Smooth muscle cell (in vitro differentiated cells): Measurements from ENCODE around the gene CHID1. TPM values are rescaled to one million over a fixed set of nuclear protein-coding genes. Genes with fewer than 3 reads are reported as not detected.

Experiments used
- DNase-seq: peaks from one replicate; lab custom pipeline; 2025; ENCODE audit not compliant: unreplicated experiment; lab: John Stamatoyannopoulos, UW
- H2AFZ ChIP-seq: fragments of 200-600 bp; sonication (generic); 2 replicates; pipeline ENCODE4 v1.6.0; 2016; ENCODE audit warnings: antibody characterized with exemption, low read depth, mild to moderate bottlenecking
- H3F3A ChIP-seq: fragments of 200-600 bp; sonication (generic); 2 replicates; pipeline ENCODE4 v1.6.0; 2017; ENCODE audit warnings: antibody characterized with exemption, low read depth
- H3K27ac ChIP-seq: fragments of 200-600 bp; sonication (generic); 2 replicates; pipeline ENCODE4 v1.5.1; 2016; ENCODE audit warnings: low read depth, mild to moderate bottlenecking
- H3K27me3 ChIP-seq: fragments of 200-600 bp; sonication (generic); 2 replicates; pipeline ENCODE4 v1.6.1; 2016; ENCODE audit warnings: low read depth, mild to moderate bottlenecking
- H3K36me3 ChIP-seq: fragments of 200-600 bp; sonication (generic); 2 replicates; pipeline ENCODE4 v1.5.1; 2016; ENCODE audit warnings: low read depth
- H3K4me1 ChIP-seq: fragments of 200-600 bp; sonication (generic); 2 replicates; pipeline ENCODE4 v1.5.1; 2016; ENCODE audit warnings: low read depth
- H3K4me2 ChIP-seq: fragments of 200-600 bp; sonication (generic); 2 replicates; pipeline ENCODE4 v1.6.0; 2016; ENCODE audit warnings: mild to moderate bottlenecking
- H3K4me3 ChIP-seq: fragments of 200-600 bp; sonication (generic); 2 replicates; pipeline ENCODE4 v1.5.1; 2016; ENCODE audit warnings: mild to moderate bottlenecking
- H3K79me2 ChIP-seq: fragments of 200-600 bp; sonication (generic); 2 replicates; pipeline ENCODE4 v1.6.0; 2016; ENCODE audit warnings: low read depth, mild to moderate bottlenecking
- H3K9ac ChIP-seq: fragments of 200-600 bp; sonication (generic); 2 replicates; pipeline ENCODE4 v1.6.0; 2016; ENCODE audit warnings: low read depth
- H3K9me3 ChIP-seq: fragments of 200-600 bp; sonication (generic); replicated peaks from 2 replicates; pipeline ENCODE4 v1.5.1; 2016; ENCODE audit warnings: low read depth
- H4K20me1 ChIP-seq: fragments of 200-600 bp; sonication (generic); 2 replicates; pipeline ENCODE4 v1.6.0; 2016; ENCODE audit warnings: low read depth
- WGBS: methylation state at CpG from one replicate; pipeline ENCODE4 v1.1.7; 2016; ENCODE audit warnings: low lambda C conversion rate; 5-methylcytosine and 5-hydroxymethylcytosine counted together
- polyA plus RNA-seq: library from polyadenylated mRNA; unstranded; fragments of >200 nt; fragmentation: Nextera tagmentation; extraction: Ambion mirVana; gene quantifications from 2 replicates; pipeline ENCODE4 v1.2.1, GENCODE V29; 2016
- total RNA-seq: library from RNA; depleted of rRNA; stranded (reverse); fragments of >200 nt; gene quantifications from 2 replicates; pipeline ENCODE4 v1.2.3, GENCODE V29; 2014
- TF ChIP-seq, protein P1 (sequence below): fragments of 200-600 bp; sonication (generic); IDR thresholded peaks from 2 replicates; pipeline ENCODE4 v1.5.1; 2017; ENCODE audit warnings: borderline replicate concordance, mild to moderate bottlenecking, antibody characterized with exemption; ENCODE audit not compliant: insufficient read depth, poor library complexity, severe bottlenecking

The CHID1 gene
- total and polyA plus RNA-seq, 2 experiments from 2014 or later, result 54.3 to 181 TPM

DNA sequence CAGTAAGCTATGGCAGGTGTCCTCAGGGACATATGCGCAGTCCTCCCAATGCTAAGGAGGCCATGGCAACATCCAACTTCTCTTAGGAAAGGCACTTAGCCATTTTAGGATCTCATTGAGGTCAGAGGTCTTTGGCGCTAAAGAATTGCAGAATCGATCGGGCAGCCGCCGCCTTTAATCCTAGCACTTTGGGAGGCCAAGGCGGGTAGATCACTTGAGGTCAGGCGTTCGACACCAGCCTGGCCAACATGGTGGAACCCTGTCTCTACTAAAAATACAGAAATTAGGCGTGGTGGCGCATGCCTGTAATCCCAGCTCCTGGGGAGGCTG is 1.2 kb upstream of the CHID1 start:
- no peaks in the 10 kb centered on the region for H3K27me3 ChIP-seq
- peak overlapping the region; percentile 91 for H3K4me3 ChIP-seq
- H3K9me3 ChIP-seq, result no peaks in the 10 kb centered on the region
- no peaks in the 10 kb centered on the region for H3F3A ChIP-seq
- peaks cover 19% of the 10 kb centered on the region for H3K79me2 ChIP-seq
- DNase-seq, result no peak
- WGBS, result 95% methylated on average over 10 of the region's 11 CpGs
- H4K20me1 ChIP-seq, result no peaks in the 10 kb centered on the region
- no peaks in the 10 kb centered on the region for H3K36me3 ChIP-seq
- H3K9ac ChIP-seq, result no peak overlapping the region
- peaks cover 6% of the 10 kb centered on the region for H3K4me1 ChIP-seq
- no peak overlapping the region for H3K27ac ChIP-seq
- H3K4me2 ChIP-seq, result no peak overlapping the region
- TF ChIP-seq, protein P1, sequence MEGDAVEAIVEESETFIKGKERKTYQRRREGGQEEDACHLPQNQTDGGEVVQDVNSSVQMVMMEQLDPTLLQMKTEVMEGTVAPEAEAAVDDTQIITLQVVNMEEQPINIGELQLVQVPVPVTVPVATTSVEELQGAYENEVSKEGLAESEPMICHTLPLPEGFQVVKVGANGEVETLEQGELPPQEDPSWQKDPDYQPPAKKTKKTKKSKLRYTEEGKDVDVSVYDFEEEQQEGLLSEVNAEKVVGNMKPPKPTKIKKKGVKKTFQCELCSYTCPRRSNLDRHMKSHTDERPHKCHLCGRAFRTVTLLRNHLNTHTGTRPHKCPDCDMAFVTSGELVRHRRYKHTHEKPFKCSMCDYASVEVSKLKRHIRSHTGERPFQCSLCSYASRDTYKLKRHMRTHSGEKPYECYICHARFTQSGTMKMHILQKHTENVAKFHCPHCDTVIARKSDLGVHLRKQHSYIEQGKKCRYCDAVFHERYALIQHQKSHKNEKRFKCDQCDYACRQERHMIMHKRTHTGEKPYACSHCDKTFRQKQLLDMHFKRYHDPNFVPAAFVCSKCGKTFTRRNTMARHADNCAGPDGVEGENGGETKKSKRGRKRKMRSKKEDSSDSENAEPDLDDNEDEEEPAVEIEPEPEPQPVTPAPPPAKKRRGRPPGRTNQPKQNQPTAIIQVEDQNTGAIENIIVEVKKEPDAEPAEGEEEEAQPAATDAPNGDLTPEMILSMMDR, result no peak
- H2AFZ ChIP-seq, result no peak overlapping the region

DNA sequence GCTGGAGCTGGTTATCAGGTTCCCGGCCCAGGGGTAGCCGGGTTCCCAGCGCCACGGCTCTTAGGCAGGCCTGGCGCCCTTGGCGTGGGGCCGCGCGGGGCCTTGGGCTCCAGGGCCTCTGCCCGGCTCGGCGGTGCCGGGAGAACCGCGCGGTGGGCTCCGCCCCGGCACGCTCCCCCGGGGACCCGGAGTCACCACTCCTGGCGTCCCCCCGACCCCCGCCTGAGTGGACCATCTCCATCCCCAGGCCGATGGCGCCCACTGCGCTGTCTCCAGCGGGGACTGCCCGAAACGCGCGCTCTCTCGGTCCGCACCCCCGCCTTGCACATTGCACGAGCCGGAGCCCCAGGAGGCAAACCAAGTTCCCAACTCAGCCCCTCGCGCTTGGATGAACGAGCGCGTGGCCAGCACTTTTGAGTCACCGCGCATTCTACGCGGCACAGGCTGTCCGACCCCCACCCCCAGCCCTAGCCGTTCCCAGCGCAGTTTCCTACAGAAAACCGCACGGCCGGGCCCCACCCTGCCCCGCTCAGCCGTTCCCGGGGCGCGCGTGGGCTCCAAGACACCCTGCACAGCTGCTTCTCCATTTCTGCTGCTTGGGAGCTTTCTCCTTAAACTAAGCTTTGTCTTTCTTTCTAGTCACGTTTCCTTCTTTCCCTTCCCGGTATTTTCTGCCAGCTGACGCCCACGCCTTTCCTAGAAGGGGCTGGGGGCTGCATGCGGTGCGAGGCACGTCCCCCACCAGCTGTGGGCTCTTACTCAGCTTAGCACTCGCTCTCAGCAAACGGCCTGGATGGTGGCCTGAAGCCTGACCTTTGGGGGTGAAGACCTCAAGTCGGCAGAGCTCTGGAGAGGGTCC is 650 bp upstream of the CHID1 start:
- Histone ChIP-seq H3K4me2 (peak overlapping the region; percentile 93), H4K20me1 (no peaks in the 10 kb centered on the region), H3K9ac (peak overlapping the region; percentile 46), H3K4me3 (peak overlapping the region; percentile 91), H3K27ac (no peak overlapping the region), H3F3A (no peaks in the 10 kb centered on the region), H3K79me2 (peaks cover 19% of the 10 kb centered on the region), H3K4me1 (peaks cover 6% of the 10 kb centered on the region), H3K27me3 (no peaks in the 10 kb centered on the region), H3K36me3 (no peaks in the 10 kb centered on the region), H2AFZ (peak overlapping the region; percentile 94), H3K9me3 (no peaks in the 10 kb centered on the region)
- 10% methylated on average over 38 of the region's 68 CpGs for WGBS
- DNase-seq, result peak; percentile 59
- TF ChIP-seq, protein P1, result no peak

DNA sequence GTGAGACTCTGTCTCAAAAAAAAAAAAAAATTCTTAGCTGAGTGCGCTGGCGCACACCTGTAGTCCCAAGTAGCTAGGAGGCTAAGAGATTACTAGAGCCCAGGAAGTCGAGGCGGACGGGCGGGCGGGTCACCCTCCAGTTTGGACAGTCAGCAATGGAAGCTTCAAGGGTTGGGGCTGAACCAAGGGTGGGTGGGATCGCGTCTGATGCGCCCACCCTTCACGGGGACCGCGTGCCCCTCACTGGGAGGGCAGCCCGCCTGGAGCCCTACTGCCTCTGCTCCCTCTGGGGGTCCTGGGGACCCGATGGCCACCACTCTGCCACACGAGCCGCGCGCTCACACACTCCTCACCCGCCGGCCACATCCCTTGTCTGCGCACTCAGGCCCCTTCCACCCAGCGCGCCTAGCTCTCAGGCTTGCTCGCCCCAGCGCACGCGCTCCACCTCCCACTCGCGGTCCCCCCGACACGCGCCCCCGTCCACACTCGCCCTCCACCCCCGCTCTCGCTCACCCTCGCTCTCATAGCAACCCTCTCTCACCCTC is 494 bp downstream of the CHID1 start:
- Histone ChIP-seq H3K4me1 (peaks cover 6% of the 10 kb centered on the region), H3K27ac (no peak overlapping the region), H2AFZ (peak overlapping the region; percentile 82), H3K79me2 (peaks cover 28% of the 10 kb centered on the region), H3K9ac (peak overlapping the region; percentile 44), H3K4me2 (peak overlapping the region; percentile 93), H4K20me1 (peaks cover under 1% of the 10 kb centered on the region), H3K9me3 (no peaks in the 10 kb centered on the region), H3K27me3 (no peaks in the 10 kb centered on the region), H3F3A (no peaks in the 10 kb centered on the region), H3K36me3 (no peaks in the 10 kb centered on the region), H3K4me3 (peak overlapping the region; percentile 91)
- 10% methylated on average over 16 of the region's 38 CpGs for WGBS
- TF ChIP-seq, protein P1, result no peak
- DNase-seq, result no peak
